LHCN-M2 (cell line): Measurements from ENCODE around the gene PRSS33. TPM values are rescaled to one million over a fixed set of nuclear protein-coding genes. Genes with fewer than 3 reads are reported as not detected.

ENCODE experiments used
- DNase-seq: peaks from one replicate; pipeline ENCODE4 v3.0.0-alpha.2; 2012; ENCODE audit warnings: low read depth
- total RNA-seq: library from RNA; depleted of rRNA; stranded (reverse); fragments of >200 nt; gene quantifications from 2 replicates; pipeline ENCODE4 v1.2.3, GENCODE V29; 2014

PRSS33 gene
- total RNA-seq, 1 experiment from 2014 or later = not detected

DNA sequence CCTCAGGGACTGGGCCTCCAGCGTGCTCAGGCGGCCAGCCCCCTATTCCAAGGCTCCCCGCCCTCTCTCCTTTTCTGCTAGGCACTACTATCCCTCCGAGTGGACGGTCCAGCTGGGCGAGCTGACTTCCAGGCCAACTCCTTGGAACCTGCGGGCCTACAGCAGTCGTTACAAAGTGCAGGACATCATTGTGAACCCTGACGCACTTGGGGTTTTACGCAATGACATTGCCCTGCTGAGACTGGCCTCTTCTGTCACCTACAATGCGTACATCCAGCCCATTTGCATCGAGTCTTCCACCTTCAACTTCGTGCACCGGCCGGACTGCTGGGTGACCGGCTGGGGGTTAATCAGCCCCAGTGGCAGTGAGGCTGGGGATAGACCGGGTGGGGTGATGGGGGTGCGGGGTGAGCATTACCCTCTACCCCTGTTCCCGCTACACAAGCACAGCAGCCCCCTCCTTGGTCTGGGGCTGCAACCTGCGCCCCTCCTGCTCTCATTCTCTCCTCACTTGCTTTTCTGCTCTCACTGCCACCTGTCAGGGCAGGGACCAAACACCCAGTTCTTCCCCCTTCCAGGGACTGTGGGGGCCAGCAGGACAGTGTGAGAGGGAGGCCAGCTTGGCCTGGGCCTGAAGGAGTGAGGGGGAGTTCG is 12.0 kb upstream of the PRSS33 start:
- DNase-seq = no peak

DNA sequence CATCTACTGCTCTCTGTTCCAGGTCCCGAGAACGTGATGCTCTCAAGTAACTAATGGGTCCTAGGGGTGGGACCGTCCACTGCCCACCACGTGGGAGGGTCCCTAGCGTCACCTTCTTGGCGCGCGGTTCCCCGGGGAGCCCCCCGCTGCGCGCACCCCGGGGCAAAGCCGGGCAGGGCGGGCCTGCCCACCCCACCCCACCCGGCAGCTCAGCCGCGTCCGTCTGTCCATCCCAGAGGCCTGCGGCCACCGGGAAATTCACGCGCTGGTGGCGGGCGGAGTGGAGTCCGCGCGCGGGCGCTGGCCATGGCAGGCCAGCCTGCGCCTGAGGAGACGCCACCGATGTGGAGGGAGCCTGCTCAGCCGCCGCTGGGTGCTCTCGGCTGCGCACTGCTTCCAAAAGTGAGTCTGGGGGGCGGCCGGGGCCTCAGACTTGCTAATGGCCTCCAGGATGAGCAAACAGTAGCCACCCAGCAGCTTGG is 11.4 kb upstream of the PRSS33 start:
- DNase-seq = no peak

DNA sequence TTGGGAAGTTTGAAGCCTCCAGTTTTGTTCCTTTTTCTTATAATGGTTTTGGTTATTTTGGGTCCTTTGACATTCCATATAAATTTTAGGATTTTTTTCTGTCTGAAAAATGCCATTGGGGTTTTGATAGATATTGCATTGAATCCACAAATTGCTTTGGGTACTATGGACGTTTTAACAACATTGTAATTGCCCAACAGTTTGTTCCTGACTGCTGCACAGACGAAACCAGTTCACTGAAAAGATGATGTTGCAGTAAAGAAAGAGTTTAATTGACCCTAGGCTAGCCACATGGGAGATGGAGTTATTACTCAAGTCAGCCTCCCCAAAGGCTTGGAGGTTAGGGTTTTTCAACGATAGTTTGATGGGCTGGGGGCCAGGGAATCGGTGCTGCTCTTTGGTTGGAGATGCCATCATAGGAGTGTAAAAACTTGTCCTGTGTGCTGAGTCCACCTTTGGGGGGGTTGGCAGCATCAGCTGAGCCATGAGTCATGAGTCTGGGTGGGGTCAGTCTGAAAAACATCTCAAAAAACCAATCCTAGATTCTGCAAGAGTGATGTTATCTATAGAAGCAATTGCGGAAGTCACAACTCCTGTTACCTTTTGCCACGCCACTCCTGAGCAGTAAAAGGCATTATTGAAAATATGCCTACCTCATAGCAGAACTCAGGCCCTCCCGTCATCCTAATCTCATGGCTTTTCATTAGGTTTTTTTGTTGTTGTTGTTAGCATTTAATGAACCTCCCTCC is 8.2 kb upstream of the PRSS33 start:
- no peak for DNase-seq

DNA sequence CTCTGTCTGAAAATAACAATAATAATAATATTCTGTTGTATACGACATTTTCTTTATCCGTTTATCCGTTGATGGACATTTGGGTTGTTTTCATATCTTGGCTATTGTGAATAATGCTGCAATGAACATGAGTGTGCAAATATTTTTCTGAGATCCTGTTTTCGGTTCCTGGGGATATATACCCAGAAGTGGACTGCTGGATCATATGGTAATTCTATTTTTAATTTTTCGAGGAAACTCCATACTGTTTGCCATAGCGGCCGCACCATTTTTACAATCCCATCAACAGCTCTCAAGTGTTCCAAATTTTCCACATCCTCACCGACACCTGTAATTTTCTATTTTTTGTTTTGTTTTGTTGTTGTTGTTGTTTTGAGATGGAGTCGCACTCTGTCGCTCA is 5.6 kb upstream of the PRSS33 start:
- DNase-seq = no peak

DNA sequence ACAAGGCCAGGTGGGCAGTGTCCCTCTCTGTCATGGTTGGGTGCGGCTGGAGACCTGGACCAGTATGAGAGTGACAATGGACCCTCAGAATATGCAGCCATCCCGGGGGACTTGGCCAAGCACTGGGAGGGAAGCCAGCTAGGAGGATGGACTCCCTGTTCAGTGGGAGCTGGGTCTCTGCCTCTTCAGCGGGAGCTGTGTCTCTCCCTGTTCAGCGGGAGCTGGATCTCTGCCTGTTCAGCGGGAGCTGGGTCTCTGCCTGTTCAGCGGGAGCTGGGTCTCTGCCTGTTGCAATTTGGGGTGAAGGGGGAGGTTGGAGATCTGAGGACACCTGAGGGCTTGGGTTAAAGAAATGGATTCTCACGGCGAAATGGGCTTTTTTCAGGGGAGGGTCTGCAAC is 3.8 kb upstream of the PRSS33 start:
- DNase-seq = no peak

DNA sequence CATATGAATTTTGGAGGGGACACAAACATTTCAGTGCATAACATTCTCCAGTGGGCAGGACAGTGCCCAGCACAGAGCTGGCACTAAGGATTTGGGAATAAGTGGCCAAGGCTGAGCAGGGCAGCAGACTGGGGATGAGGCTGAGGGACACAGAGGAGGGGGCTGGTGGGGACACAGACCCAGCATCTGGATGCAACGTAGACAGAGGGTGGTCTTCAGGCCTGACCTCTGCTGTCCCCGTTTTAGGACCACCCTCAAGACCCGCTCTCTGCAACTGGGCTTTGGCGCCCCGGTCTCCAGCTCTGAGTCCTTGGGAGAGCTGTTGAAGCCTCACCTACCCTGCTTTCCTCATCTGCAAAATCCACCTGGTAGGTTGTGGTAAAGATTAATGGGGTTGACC is 3.3 kb upstream of the PRSS33 start:
- DNase-seq = no peak

DNA sequence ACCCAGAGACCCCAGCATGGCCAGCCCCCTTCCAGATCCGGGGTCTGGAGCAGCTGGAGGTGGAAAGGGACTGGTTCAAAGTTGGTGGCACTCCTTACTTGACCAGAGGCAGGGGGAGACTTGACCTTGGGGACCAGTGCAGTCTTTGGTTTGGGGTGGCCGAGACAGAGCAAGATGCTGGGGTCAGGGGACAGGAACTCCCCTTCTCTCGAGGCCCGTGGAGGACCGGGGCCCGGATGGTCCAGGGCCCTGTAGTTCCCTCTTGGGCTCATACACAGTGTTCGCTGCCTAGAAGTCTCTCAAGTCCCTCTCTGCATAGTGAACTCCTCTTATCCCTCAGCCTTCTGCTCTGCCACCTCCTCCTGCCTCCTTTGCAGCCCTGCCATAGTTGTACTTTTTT is 601 bp upstream of the PRSS33 start:
- DNase-seq = no peak

DNA sequence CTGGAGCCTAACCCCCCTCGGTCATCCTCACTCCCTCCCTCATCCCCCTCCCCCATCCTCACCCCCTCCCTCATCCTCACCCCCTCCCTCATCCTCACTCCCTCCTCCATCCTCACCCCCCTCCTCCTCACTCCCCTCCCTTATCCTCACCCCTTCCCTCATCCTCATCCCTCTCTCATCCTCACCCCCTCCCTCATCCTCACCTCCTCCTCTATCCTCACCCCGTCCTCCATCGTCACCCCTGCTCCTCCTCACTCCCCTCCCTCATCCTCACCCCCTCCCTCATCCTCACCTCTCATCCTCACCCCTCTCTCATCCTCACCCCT is 571 bp downstream of the PRSS33 start:
- no peak for DNase-seq

DNA sequence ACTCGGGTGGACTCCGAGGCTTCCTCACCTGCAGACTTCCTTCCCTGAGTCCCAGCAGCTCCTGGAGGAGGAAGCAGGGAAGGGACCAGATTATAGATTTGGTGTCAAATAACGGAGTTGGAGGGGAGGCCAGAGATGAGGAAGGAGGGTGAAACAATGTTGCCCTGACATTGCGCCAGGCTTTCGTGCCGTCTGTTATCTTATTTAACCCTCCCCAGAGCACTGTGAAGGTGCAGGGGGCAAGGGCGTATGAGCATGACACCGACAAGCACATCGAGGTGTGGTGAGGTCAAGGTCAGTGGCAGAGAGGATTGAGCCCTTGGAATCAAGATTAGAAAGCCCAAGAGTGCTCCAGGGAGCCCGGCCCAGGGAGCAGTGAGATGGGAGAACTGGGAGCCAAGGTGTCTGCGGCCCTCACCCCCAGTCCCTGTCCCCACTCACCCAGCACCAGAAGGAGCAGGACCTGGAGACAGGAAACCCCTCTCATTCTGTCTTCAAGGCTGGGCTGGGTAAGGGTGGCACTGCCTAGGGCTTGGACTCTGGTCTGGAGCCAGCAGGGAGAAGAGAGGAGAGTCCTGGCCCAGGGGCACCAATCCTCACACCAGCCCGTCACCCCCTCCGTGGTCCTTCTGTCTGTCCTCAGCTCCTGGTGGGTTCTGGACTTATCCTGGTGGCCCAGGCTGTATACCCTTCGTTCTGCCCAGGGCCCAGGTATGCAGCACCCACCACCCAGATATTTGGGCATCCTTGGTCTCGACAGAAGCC is 1.1 kb downstream of the PRSS33 start:
- no peak for DNase-seq

DNA sequence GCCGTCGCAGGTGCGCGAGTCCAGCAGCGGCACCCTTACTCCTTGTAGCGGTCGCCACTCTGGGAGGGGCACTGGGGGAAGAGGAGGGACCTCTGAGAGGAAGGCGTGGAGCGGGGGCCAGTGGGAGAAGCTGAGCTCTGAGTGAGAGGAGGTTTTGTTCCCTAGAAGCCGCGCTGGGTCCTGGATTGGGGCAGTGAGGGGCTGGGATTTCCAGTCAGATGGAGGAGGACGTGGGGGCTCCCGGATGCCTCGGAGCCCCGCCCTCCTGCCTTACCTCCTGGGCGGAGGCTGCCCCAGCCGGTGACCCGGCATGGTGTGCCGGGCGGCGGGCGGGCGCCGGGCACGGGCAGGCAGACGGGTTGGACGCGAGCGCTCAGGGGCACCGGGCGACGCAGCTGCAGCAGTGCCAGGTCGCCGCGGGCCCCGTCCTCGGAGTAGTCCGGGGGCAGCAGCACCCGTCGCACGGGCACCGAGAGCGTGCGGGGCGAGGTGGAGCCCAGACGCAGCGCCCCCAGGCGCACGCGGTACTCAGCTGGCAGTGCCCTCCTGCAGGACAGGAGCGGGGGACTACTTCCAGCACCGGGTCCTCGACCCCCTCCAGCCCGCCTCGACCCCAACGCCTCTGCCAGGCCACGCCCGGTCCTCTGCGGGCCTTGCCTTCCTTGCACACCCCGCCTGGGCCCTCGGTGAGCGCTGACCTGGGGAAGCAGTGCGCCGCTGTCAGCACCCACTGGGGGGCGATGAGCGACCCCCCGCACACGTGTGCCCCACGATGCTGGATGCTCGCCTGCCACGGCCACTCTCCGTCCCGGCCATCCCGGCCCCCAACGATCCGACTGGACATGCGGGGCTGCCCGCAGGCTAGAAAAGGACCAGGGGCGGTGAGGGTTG is 2.0 kb downstream of the PRSS33 start:
- no peak for DNase-seq

DNA sequence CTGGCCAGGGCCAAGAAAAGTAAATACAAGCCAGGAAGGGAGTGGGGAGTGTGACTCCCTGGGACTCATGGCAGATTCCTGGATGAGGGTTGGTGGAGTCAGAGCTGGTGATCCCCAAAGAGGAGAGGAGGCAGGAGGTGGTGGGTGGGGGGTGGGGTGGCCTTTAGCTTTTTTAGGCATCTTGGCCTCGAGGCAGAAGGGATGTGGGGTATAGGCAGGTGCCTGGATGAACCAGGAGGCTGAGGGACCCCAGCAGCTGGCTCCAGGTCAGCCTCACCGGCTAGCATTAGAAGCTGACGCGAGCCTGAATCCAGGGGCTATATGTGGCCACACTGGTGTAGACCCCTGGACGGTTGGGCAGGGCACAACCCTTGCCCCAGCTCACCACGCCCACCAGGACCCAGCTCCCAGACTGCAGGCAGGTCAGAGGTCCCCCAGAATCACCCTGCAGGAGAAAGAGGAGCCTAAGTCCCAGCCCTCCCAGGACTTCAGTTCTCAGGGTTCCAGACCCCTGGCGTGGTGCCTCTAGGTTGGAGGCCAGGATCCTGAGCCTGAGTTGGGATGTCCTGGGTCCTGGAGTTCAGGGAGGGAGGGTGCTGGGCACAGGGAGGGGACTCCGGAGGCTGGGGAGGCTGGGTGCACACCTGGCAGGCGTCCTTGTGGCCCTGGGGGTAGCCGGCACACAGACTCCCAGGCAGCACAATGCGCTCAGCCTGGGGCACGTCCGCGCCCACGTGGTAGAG is 2.8 kb downstream of the PRSS33 start:
- DNase-seq = no peak

DNA sequence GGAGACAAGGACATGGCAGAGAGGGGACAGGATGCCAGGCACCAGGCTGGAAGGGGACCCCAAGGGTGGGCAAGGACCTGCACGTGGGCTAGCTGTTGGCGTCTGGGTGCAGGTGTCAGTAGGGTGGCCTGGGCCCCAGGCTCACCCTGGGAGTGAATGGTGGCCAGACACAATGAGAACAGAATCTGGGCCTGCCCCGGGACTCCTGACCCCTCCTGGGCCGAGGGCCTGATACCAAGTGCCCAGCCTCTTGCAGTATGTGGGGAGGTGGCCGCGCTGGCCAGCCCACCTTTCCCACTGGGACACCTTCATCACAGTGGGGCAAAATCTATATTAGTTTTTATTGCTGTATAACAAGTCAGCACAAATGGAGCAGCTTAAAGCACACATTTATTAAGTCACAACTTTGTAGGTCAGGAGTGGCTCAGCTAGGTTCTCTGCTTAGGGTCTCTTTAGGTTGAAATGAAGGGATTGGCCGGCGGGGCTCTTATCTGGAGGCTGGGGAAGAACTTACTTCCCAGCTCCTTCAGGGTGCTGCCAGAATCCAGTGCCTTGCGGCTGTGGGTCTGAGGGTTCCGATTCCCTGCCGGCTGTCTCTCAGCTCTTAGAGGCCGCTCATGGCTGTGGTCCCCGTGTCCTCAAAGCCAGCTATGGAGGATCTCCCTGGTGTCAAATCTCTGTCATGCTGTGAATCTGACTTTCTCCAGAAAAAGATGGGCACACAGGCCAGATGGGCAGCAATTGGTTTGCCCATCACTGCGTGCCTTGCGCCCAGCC is 3.6 kb downstream of the PRSS33 start:
- no peak for DNase-seq

DNA sequence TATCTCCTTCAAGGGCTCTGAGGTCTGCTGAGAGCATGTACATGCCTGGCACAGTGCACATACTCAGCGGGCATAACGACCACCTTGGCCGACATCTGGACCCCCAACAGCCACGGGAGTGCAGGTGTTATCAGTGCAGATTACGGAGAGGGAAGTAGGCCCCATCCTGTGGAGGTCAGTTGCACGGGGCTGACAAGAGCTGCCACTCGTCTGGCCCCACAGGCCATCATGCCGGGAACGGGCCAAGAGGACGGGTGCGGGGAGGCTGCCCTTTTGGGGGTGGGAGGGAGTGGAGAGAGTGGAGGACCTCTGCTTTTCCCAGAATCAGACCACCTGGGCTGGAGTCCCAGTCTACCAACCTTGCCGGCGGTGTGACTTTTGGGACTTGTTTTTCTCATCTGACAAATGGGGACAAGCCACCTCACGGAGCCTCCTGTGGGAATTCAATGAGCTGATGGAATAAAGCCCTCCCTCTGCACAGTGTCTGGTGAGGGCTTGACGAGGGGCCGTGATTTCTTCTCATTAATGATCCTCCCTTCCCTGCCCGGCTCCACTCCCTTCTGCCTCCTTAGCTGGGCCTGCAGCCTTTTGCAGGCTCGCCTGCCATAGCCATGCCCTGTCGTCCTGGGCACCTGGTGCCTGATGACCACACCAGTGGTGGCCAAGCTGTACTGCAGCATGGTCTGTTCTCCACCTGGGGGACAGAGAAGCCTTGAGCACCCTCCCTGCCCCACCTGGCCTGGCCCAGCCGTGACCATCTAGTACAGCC is 4.6 kb downstream of the PRSS33 start:
- DNase-seq = no peak

DNA sequence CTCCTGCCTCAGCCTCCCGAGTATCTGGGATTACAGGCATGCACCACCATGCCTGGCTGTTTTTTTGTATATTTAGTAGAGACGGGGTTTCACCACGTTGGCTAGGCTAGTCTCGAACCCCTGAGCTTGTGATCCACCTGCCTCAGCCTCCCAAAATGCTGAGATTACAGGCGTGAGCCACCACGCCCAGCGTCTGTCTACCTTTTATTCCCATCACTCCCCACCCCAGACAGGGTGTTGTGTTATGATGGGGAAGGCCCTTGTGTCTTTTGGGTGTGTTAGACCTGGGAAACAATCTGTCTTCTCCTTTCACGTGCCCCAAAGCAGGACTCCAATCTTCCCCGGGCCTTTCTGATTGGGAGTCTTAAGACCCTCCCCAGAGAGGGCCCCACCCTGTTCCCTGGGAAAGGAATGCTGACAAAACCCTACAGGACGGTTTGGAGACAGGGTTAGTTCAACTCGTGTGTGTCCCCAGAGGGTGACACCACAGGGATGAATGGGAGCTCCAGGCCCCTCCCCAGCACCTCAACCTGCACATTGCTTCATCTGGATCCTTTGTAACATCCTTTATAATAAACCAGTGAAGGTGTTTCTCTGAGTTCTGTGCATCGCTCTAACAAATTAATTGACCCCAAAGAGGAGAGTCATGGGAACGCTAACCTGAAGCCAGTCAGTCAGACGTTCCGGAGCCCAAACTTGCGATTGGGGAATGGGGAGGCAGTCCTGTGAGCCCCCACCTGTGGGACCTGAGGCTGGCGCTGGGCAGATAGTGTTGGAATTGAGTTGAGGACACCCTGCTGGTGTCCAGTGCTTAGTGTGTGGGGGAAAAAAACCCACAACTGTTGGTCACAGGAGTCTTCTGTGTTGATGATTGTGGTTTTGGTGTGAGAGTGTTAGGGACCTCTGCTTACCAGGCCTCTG is 7.1 kb downstream of the PRSS33 start:
- no peak for DNase-seq

DNA sequence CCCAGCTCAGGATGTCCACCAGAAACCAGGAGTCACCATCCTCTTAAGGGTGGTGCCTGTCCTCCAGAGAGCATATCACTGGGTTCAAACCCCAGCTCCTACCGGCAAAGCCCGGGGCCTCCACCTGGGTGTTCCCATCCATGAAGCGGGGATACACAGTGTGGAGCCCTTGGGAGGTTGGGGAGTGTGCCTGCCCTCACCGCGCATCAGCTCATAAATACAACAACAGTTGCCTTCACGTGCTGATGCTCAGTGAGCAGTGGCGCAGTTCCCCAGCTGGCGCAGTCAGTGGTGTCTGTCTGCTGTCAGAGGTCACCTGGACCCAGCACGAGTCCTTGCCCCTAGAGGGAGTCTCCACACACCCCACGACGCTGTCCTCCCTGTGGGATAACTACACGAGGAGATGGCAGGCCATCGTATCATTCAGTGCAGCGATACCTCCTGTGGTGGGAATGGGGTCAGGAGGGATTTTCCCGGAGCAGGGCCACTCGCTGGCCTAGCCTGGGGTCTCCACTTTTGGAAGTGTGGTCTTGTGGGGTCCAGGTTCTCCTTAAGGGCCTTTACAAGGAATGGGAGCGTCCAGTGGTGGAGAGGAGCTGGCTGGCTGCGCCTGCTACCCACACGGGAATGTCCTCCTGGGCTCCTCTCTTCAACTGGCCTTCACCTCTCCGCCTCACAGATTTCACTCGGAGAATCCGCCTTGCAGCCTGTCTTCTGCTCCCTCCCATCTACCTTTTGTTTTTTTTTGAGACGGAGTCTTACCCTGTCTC is 8.0 kb downstream of the PRSS33 start:
- DNase-seq = no peak

DNA sequence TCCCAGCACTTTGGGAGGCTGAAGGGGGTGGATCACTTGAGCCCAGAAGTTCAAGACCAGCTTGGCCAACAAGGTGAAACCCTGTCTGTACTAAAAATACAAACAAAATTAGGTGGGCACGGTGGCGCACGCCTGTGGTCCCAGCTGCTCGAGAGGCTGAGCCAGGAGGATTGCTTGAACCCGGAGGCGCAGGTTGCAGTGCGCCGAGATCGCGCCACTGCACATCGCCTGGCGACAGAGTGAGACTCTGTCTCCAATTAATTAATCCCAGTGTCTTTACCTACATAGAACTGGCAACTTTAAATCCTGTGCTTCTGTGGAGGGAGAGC is 8.8 kb downstream of the PRSS33 start:
- DNase-seq = no peak

DNA sequence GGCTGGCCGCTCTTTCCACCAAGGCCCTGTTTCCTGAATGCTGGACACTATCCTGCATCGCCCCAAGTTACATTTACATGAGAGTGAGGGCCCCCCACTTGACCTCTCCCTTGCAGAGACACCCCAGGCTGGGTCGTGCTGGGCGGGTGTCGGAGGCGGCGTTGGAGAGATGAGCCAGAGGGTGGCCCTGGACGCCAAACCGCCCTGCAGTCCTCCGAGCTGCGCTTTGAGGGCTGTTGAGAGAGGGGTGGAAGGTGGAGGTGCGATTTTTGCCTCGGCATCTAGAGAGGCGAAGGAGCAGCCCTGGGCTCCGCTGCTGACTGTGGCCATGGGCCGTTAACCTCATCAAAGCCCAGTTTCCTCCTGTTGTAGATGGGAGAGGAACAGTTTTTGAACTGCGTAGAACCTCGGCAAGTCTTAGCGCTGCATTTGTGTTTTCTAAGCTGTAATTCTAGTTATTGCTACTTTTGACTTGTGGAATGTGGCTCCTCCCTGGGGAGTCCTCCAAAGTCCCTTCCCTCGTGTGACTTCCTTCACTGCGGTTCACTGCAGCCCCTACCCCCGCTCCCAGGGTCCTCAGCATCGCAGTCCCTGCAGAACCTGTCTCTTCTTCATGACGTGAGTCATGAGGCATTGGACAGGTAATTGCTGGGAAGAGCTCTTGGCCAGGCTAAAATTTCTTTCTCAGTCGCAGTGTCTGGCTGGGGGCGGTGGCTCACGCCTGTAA is 9.3 kb downstream of the PRSS33 start:
- no peak for DNase-seq
